Mesendoderm (in vitro differentiated cells): ENCODE results near the gene TMEFF1. TPM values are rescaled to one million over a fixed set of nuclear protein-coding genes. Genes with fewer than 3 reads are reported as not detected.

Source experiments
- DNase-seq: peaks from one replicate; pipeline ENCODE4 v3.0.0; 2013
- H2AK5ac ChIP-seq: 2 replicates; pipeline ENCODE4 v1.6.1; 2013; ENCODE audit warnings: low read length, inconsistent platforms
- H2BK120ac ChIP-seq: 2 replicates; pipeline ENCODE4 v1.6.1; 2013; ENCODE audit warnings: low read depth, mild to moderate bottlenecking, low read length, moderate library complexity, mixed read lengths
- H2BK15ac ChIP-seq: replicated peaks from 2 replicates; pipeline ENCODE4 v1.6.1; 2013; ENCODE audit warnings: low read depth, mild to moderate bottlenecking, moderate library complexity
- H2BK5ac ChIP-seq: 2 replicates; pipeline ENCODE4 v1.6.1; 2013; ENCODE audit warnings: low read length, inconsistent platforms
- H3K18ac ChIP-seq: 2 replicates; pipeline ENCODE4 v1.6.1; 2013; ENCODE audit warnings: mild to moderate bottlenecking, low read length, mixed read lengths
- H3K23ac ChIP-seq: one replicate; pipeline ENCODE4 v1.6.1; 2013; ENCODE audit warnings: low read length
- H3K27ac ChIP-seq: 2 replicates; pipeline ENCODE4 v1.5.1; 2013; ENCODE audit warnings: low read depth, mild to moderate bottlenecking, inconsistent platforms, low read length, moderate library complexity
- H3K27me3 ChIP-seq: 2 replicates; pipeline ENCODE4 v1.6.1; 2013; ENCODE audit warnings: low read length, control low read depth, mild to moderate bottlenecking, inconsistent platforms; ENCODE audit not compliant: insufficient read depth, poor library complexity
- H3K36me3 ChIP-seq: 2 replicates; pipeline ENCODE4 v1.6.1; 2013; ENCODE audit warnings: low read length, inconsistent platforms; ENCODE audit not compliant: control insufficient read depth, insufficient read depth
- H3K4ac ChIP-seq: one replicate; pipeline ENCODE4 v1.6.1; 2013; ENCODE audit warnings: low read depth, mild to moderate bottlenecking, low read length, moderate library complexity
- H3K4me1 ChIP-seq: 2 replicates; pipeline ENCODE4 v1.6.1; 2013; ENCODE audit warnings: low read depth, low read length, inconsistent platforms; ENCODE audit not compliant: control insufficient read depth
- H3K4me2 ChIP-seq: 2 replicates; pipeline ENCODE4 v1.6.1; 2013; ENCODE audit warnings: low read length
- H3K4me3 ChIP-seq: 2 replicates; pipeline ENCODE4 v1.5.1; 2013; ENCODE audit warnings: mild to moderate bottlenecking, low read length
- H3K56ac ChIP-seq: one replicate; pipeline ENCODE4 v1.6.1; 2013; ENCODE audit warnings: low read length
- H3K79me1 ChIP-seq: 2 replicates; pipeline ENCODE4 v1.6.1; 2013; ENCODE audit warnings: low read length, inconsistent platforms
- H3K79me2 ChIP-seq: 2 replicates; pipeline ENCODE4 v1.6.1; 2013; ENCODE audit warnings: mild to moderate bottlenecking, low read length; ENCODE audit not compliant: control insufficient read depth, insufficient read depth
- H3K9ac ChIP-seq: 2 replicates; pipeline ENCODE4 v1.6.1; 2013; ENCODE audit warnings: low read length, inconsistent platforms
- H4K5ac ChIP-seq: one replicate; pipeline ENCODE4 v1.6.1; 2013; ENCODE audit warnings: low read length
- H4K8ac ChIP-seq: one replicate; pipeline ENCODE4 v1.6.1; 2013; ENCODE audit warnings: low read depth, mild to moderate bottlenecking, control low read depth, low read length, moderate library complexity
- WGBS: extraction: QIAGEN DNeasy Blood & Tissue Kit; methylation state at CpG from one replicate; pipeline ENCODE4 v1.1.7; 2013; ENCODE audit warnings: low lambda C conversion rate, missing lambda C conversion rate; ENCODE audit not compliant: insufficient coverage; ENCODE audit errors: extremely low coverage; 5-methylcytosine and 5-hydroxymethylcytosine counted together
- polyA plus RNA-seq, 2 experiments: library from polyadenylated mRNA; stranded (reverse); fragments of 200-250 nt; gene quantifications; one replicate each; pipeline ENCODE4 v1.2.3, GENCODE V29; 2013

The TMEFF1 gene, protein sequence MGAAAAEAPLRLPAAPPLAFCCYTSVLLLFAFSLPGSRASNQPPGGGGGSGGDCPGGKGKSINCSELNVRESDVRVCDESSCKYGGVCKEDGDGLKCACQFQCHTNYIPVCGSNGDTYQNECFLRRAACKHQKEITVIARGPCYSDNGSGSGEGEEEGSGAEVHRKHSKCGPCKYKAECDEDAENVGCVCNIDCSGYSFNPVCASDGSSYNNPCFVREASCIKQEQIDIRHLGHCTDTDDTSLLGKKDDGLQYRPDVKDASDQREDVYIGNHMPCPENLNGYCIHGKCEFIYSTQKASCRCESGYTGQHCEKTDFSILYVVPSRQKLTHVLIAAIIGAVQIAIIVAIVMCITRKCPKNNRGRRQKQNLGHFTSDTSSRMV
- polyA plus RNA-seq (2013, experiment 1 of 2): 9.0 TPM
- 7.4 TPM for polyA plus RNA-seq (2013, experiment 2 of 2)

DNA sequence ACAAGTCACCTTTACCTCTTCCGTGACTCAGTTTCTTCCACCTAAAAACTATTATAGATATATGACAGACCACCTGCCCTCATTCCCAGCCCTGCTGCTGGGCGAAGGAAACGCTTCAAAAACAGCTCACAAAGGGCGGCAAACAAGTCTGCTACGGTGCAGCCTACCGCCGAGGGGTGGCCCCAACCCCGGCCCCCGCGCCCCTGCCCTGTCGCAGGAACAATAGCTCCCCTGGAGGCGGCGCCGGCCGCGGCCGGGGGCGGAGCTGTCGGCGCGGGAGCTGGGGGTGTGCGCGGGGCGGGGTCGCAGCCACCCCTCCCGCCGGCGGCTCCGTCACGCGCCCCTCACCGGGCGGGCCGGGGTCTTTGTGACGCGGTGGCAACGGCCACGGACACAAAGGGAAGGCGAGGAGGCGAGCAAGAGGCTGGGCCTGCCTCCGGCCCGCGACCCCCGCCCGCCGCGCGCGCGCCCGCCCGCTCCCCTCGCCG is at the start of gene TMEFF1:
Gene TMEFF1, plus strand, starts transcription at position 362 of the 488 bp plus-strand sequence. CDS start 396 bp downstream, outside the sequence.
- Histone ChIP-seq H2BK5ac (peak within 1 kb of the TSS; percentile 69), H3K9ac (peak within 1 kb of the TSS; percentile 94), H2BK15ac (no peak within 1 kb of the TSS), H4K8ac (no peak within 1 kb of the TSS), H2BK120ac (peak within 1 kb of the TSS; percentile 48), H3K4me1 (peaks cover 4% of the 10 kb centered on the region), H2AK5ac (no peak within 1 kb of the TSS), H3K36me3 (no peaks in the 10 kb centered on the region), H3K4me3 (peak within 1 kb of the TSS; percentile 62), H3K27me3 (no peaks in the 10 kb centered on the region), H3K79me1 (peaks cover 2% of the 10 kb centered on the region), H4K5ac (no peak within 1 kb of the TSS), H3K4me2 (peak within 1 kb of the TSS; percentile 29), H3K18ac (peak within 1 kb of the TSS; percentile 57), H3K79me2 (peaks cover 36% of the 10 kb centered on the region), H3K56ac (peak within 1 kb of the TSS; percentile 91), H3K4ac (peak within 1 kb of the TSS; percentile 90), H3K27ac (peak within 1 kb of the TSS; percentile 59), H3K23ac (peak within 1 kb of the TSS; percentile 85)
- no CpG with 5 or more reads among the region's 54 CpGs for WGBS
- DNase-seq: peak; percentile 90

GRCh38 chr9:100425758-100426157 is 47.2 kb upstream of the TMEFF1 start:
- H3K79me1 ChIP-seq: peaks cover 9% of the 10 kb centered on the region
- H4K5ac ChIP-seq: no peak overlapping the region
- no peak overlapping the region for H2BK5ac ChIP-seq
- H3K4me2 ChIP-seq: no peak overlapping the region
- H2BK15ac ChIP-seq: no peak overlapping the region
- no peak for DNase-seq
- no CpG with 5 or more reads among the region's 1 CpG for WGBS
- no peak overlapping the region for H2BK120ac ChIP-seq
- no peaks in the 10 kb centered on the region for H3K36me3 ChIP-seq
- no peak overlapping the region for H3K27ac ChIP-seq
- H3K79me2 ChIP-seq: peaks cover 21% of the 10 kb centered on the region
- H3K4me3 ChIP-seq: no peak overlapping the region
- no peak overlapping the region for H3K56ac ChIP-seq
- H3K23ac ChIP-seq: no peak overlapping the region
- H2AK5ac ChIP-seq: no peak overlapping the region
- H3K4ac ChIP-seq: no peak overlapping the region
- H3K18ac ChIP-seq: no peak overlapping the region
- peaks cover 2% of the 10 kb centered on the region for H3K4me1 ChIP-seq
- H3K9ac ChIP-seq: no peak overlapping the region
- H3K27me3 ChIP-seq: no peaks in the 10 kb centered on the region
- no peak overlapping the region for H4K8ac ChIP-seq

- WGBS: no CpG with 5 or more reads among the region's 7 CpGs
- Histone ChIP-seq H2BK120ac (no peak overlapping the region), H3K27me3 (no peaks in the 10 kb centered on the region)
Observed at GRCh38 chr9:100426189-100426529, 46.8 kb upstream of the TMEFF1 start.

DNA sequence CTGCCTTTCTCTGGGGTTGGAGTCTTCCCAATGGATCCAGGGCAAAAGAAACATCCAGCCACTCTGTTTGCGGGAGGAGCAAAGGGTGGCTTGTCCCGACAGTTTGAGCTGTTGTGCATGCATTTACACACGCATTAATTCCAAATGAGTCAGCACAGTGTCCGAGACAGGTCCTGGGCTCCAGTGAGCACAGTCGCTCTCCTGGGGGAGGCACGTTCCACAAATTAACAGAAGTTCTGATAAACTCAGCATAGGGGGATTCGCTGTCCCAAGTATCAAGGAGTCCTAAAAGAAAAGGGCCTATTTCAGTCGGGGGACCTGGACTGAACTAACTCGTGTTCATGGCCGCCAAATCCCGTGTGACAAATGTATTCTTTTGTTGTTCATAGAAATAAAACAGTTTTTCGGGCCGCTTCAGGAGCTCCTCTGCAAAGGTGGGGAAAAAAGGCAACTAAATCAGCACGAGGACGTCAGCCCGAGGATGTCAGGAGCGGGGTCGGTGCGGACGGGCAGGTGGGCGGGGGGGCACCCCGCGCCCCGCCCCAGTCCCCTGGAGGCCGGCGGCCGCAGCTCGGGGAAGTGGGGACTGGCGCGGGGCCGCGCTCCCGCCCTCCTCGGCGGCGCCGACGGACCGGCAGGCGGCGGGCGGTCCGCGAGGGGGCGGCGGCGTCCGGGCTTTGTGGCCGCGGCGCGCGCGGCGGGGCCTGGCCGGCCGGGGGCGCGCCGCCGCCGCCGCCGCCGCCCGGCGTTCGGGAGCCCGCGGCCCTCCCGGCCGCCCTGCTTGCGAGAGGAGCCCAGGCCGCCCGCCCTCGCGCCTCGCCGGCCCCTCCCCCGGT is 46.2 kb upstream of the TMEFF1 start, which contains the start of gene MSANTD3:
Gene MSANTD3, plus strand, starts transcription at position 614 of the 836 bp plus-strand sequence. CDS start 14,796 bp downstream, outside the sequence.
- H3K4me3 ChIP-seq: peak within 1 kb of the TSS; percentile 74
- peak within 1 kb of the TSS; percentile 100 for H3K18ac ChIP-seq
- peak within 1 kb of the TSS; percentile 98 for H3K27ac ChIP-seq
- no peak within 1 kb of the TSS for H2BK5ac ChIP-seq
- no CpG with 5 or more reads among the region's 80 CpGs for WGBS
- no peaks in the 10 kb centered on the region for H3K27me3 ChIP-seq
- peak within 1 kb of the TSS; percentile 80 for H3K9ac ChIP-seq
- no peaks in the 10 kb centered on the region for H3K36me3 ChIP-seq
- peaks cover 12% of the 10 kb centered on the region for H3K79me1 ChIP-seq
- no peak within 1 kb of the TSS for H4K5ac ChIP-seq
- no peak within 1 kb of the TSS for H3K23ac ChIP-seq
- H3K56ac ChIP-seq: peak within 1 kb of the TSS; percentile 92
- no peak within 1 kb of the TSS for H2AK5ac ChIP-seq
- peak within 1 kb of the TSS; percentile 53 for H3K4me2 ChIP-seq
- DNase-seq: peak; percentile 80
- peak within 1 kb of the TSS; percentile 79 for H2BK120ac ChIP-seq
- peaks cover 2% of the 10 kb centered on the region for H3K4me1 ChIP-seq
- H2BK15ac ChIP-seq: peak within 1 kb of the TSS; percentile 59
- peaks cover 26% of the 10 kb centered on the region for H3K79me2 ChIP-seq
- H3K4ac ChIP-seq: peak within 1 kb of the TSS; percentile 95
- peak within 1 kb of the TSS; percentile 89 for H4K8ac ChIP-seq

More at GRCh38 chr9:100426189-100426529, 46.8 kb upstream of the TMEFF1 start:
- no peaks in the 10 kb centered on the region for H3K36me3 ChIP-seq
- H3K4me2 ChIP-seq: no peak overlapping the region
- H3K4ac ChIP-seq: no peak overlapping the region
- peaks cover 9% of the 10 kb centered on the region for H3K79me1 ChIP-seq
- peak overlapping the region; percentile 100 for H3K18ac ChIP-seq
- peak overlapping the region; percentile 81 for H3K27ac ChIP-seq
- peak overlapping the region; percentile 33 for H3K9ac ChIP-seq
- no peak overlapping the region for H4K5ac ChIP-seq
- H3K56ac ChIP-seq: peak overlapping the region; percentile 81
- H3K4me1 ChIP-seq: peaks cover 2% of the 10 kb centered on the region
- H2BK15ac ChIP-seq: no peak overlapping the region
- H4K8ac ChIP-seq: no peak overlapping the region
- DNase-seq: no peak
- no peak overlapping the region for H3K23ac ChIP-seq
- no peak overlapping the region for H2BK5ac ChIP-seq
- H2AK5ac ChIP-seq: no peak overlapping the region
- H3K4me3 ChIP-seq: no peak overlapping the region
- H3K79me2 ChIP-seq: peaks cover 22% of the 10 kb centered on the region

- Histone ChIP-seq H3K79me2 (peaks cover 32% of the 10 kb centered on the region), H2BK120ac (no peak overlapping the region), H2AK5ac (no peak overlapping the region), H3K4me1 (peaks cover 2% of the 10 kb centered on the region), H3K4ac (peak overlapping the region; percentile 95), H2BK15ac (peak overlapping the region; percentile 59), H3K4me3 (peak overlapping the region; percentile 74), H4K5ac (no peak overlapping the region), H3K36me3 (peaks cover 2% of the 10 kb centered on the region), H3K9ac (peak overlapping the region; percentile 80), H4K8ac (peak overlapping the region; percentile 89), H3K23ac (no peak overlapping the region), H3K4me2 (peak overlapping the region; percentile 1), H2BK5ac (no peak overlapping the region), H3K18ac (peak overlapping the region; percentile 100), H3K27ac (peak overlapping the region; percentile 98), H3K56ac (peak overlapping the region; percentile 92), H3K79me1 (peaks cover 18% of the 10 kb centered on the region), H3K27me3 (no peaks in the 10 kb centered on the region)
- WGBS: no CpG with 5 or more reads among the region's 65 CpGs
- DNase-seq: peak; percentile 85
Observed at GRCh38 chr9:100427366-100428263, 45.3 kb upstream of the TMEFF1 start.
